GM12873 (cell line): Measurements from ENCODE around the gene CSNK1D.

ENCODE experiments used
- TF ChIP-seq, protein P1 (sequence below): IDR thresholded peaks from 2 replicates; pipeline ENCODE4 v1.5.1; 2012; ENCODE audit warnings: low read depth, mild to moderate bottlenecking, moderate library complexity, low read length, control low read depth; ENCODE audit not compliant: insufficient read depth; ENCODE audit errors: missing control alignments

The CSNK1D gene

GRCh38 chr17:82242977-82243647, 30.4 kb downstream of the CSNK1D start:
- TF ChIP-seq, protein P1, sequence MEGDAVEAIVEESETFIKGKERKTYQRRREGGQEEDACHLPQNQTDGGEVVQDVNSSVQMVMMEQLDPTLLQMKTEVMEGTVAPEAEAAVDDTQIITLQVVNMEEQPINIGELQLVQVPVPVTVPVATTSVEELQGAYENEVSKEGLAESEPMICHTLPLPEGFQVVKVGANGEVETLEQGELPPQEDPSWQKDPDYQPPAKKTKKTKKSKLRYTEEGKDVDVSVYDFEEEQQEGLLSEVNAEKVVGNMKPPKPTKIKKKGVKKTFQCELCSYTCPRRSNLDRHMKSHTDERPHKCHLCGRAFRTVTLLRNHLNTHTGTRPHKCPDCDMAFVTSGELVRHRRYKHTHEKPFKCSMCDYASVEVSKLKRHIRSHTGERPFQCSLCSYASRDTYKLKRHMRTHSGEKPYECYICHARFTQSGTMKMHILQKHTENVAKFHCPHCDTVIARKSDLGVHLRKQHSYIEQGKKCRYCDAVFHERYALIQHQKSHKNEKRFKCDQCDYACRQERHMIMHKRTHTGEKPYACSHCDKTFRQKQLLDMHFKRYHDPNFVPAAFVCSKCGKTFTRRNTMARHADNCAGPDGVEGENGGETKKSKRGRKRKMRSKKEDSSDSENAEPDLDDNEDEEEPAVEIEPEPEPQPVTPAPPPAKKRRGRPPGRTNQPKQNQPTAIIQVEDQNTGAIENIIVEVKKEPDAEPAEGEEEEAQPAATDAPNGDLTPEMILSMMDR, result no peak

DNA sequence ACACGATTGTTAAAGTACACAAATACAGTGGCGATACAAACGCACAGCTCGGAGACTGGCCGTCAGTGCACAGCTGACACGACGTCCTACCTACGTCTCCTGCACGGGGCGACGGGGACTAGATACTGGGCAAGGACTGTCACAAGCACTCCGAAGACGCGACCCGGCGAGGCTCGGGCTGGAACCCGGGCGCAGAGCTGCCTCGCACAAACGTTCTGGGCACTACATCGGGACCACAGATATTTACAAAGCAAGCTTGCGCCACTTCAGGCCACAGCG, 30.9 kb downstream of the CSNK1D start:
- TF ChIP-seq, protein P1, result no peak

DNA sequence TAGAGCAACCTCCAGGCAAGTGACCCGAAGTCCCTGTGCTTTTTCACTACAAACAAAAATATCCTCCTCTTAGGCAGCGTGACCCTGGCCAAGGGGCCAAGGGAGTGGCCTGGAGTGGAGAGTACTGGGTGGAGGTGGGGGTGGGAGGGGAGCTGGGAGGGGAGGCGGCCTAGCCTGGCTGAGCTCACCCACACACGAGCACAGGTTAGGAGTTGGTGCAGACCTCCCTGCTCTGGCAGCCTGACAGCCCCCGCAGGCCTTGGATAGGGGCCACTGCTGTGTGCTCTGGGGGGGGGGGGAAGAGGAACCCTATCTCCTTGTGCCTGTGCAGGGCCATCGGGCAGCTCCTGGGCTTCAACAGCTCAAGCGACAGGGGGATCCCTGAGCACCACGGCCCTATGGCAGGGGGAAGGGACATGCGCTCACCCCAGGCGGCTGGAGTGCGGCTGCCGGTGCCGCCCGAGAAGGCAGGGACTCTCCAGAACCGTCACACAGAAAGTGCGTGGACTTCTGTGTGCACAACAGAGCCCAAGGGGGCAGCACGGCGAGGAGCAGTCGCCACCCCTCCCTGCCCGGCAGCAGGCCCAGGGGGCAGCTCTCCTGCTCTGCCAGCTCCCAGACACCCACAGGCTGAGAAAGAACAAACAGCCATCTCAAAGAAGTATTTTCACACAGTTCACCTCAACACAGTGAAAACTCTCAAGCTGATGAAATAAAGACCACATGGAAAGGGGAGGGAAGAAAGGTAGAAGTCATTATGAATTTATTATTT, 31.4 kb downstream of the CSNK1D start:
- TF ChIP-seq, protein P1, result no peak

DNA sequence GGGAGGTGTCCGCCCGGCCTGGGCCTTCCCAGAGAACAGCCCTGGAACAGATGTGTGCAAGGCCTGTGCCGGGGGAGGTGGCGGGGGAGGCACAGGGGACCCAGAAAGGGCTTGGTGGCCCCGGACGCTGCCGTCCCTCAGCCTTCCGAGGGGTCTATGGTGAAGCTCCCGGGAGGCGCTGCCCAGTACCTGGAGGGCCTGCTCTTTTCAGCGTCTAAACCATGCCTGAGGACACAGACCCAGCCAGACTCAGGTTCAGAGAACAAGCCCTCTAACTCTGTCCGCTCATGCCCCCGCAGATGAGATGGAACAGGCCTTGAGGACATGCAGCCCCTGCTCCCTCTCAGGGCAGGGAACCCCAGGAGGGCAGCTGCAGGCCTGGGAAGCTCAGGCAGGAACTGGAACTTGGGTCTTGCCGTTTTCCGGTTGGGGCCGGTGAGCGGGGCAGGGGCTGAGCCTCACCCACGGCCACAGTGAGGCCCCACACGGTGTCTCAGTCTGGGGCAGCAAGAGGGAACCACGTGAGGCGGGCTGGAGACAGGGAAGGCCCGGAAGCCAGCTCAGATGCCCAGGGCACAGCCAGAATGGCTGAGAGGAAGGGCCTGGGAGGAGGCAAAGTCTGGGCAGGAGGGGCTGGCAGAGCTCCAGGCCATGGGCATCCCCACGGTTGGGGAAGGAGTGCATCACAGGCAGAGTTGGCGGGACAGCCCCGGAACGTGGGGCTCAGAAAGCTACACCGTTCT, 32.1 kb downstream of the CSNK1D start:
- TF ChIP-seq, protein P1, result no peak

DNA sequence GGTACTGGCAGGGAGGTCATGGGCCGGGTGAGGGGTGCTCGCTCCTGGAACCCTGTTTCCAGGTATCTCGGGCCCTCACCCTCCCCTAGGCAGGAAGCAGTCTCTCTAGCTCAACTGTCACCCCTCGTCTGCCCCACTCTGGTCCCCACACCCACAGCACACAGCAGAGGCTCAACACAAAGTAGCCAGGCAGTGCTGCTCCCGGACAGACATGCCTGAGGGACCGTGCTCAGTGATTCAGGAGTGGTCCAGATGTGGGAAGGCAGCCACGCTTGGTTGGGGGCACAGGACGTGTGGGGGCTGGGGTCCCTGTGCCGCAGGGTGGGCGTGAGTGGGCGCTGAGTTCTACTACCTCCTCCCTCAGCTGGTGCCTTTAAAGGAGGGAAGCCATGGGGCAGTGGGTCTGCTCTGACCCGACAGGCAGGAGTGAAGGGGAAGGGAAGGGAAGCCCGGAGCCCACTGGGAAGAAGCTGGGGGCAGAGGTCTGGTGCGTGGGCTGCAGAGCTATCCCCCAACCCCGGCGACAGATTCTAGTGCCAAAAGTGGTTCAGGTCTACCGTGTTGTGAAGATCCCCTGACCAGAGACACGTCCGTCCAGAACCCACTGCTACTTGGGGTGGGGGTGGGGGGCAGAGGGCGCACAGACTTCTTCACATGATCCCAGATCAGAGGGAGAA, 32.9 kb downstream of the CSNK1D start:
- TF ChIP-seq, protein P1, result no peak

DNA sequence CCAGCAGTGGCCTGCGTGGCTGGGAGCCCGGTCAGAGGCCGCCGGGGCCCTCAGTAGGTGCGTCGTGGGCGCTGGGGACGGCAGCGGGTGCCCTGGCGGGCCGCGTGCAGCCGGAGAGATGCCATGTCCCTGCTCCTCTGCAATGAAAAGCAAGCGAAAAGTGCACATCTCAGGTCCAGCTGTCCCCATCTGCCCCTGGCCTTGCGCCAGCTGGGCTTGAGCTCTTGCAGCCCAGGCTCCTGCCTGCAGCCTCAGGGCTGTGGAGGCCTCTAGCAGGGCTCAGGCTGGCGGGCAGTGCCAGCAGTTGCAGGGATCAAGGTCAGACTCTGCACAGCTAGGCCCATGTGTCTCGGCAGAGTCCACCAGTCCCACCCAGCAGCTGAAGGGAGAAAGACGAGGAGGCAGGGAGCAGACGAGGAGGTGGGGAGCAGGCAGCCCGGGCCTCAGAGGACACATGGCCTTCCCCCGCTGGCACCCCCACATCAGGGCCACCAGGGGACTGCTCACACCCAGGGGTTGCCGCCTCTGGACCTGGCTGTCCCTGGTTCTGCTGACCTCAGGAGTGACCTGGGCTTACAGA, 33.5 kb downstream of the CSNK1D start:
- TF ChIP-seq, protein P1, result no peak
